HG02610 (cell line): ENCODE measurements around the gene ADTRP.
A peak's percentile ranks its signal among the peaks of the same experiment; 100 is the strongest.

ENCODE experiments used
- ATAC-seq: cut with Tn5 transposase; IDR thresholded peaks from one replicate; pipeline ENCODE4 v1.9.1; 2021; ENCODE audit warnings: mild to moderate bottlenecking, moderate library complexity; ENCODE audit not compliant: unreplicated experiment

ADTRP gene

DNA sequence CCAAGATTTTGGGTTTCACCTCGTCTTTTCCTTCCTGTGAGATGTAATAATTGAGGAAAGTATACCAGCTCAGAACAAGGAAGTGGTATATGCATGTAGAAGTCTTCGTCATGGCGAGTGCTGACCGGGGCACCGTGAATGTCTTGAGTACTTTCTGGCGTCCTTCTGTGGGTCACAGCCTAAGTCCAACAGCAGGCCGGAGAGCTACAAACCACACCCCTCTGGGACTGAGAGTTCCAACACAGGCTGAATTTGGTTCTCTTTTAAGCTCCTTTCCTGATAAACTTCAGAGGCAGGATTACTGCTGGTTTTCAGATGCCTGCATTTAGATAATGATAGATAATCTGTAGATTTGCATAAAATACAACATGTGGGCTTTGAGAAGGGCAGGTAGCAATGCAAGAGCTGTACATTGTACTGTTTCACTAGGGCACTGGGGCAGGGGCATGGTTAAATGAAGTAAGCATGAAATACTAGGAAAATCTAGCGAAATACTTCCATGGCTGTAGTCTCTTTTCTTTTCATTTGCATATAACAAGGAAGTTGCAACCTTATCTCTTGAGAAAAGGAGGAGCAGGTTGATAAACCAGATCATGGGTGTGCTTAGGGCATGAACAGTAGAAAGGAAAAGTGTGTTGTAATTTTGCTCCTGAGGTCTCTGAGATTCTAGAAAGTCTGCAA is at the start of gene ADTRP:
ADTRP (minus strand) TSS at position 156 of the 681 bp plus-strand sequence; CDS start at position 112, 44 bp downstream.
- no peak for ATAC-seq

GRCh38 chr6:11826779-11827178 is 48.2 kb upstream of the ADTRP start:
- no peak for ATAC-seq

GRCh38 chr6:11824986-11825385 is 46.4 kb upstream of the ADTRP start:
- ATAC-seq, result peak; percentile 91

DNA sequence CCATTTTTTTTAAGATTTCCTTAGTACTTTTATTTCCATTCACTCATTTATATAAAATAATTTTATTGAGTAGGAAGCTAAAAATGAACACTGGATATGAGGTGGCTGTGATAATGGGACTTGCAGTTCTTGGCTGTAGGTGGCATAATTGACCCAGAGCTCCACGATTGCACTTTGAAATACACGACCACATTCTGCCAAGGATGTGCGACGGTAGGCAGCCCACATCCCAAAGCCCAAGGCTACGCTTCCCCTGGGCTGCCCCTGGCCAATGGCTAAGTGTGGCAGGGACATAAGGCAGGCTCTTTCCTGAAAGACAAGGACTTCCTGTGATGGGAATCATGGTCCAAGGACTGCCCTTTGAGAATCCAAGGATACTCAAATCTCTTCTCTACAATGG is 43.7 kb upstream of the ADTRP start:
- no peak for ATAC-seq

DNA sequence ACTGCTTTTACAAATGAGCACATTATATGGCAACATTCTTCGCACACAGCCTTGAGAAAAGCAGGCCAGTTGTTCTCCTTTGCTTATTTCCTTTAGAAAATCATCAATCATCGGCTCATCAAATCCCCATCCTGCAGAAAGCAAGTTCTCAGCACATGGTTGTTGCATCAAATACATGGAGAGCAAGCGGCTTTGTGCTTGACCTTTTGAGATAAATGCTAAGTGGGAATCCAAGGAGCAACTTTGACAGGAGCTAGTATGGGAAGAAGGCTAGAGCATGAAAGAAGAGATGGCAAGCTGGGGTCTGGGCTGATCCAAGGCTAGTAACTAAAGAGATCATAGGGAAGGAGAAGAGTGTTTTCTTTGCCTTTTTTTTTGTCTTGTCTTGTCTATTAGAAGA is 43.2 kb upstream of the ADTRP start:
- ATAC-seq, result no peak

GRCh38 chr6:11820821-11821220 is 42.2 kb upstream of the ADTRP start:
- ATAC-seq, result no peak

- ATAC-seq, result no peak
Measured at GRCh38 chr6:11819486-11819885, 40.9 kb upstream of the ADTRP start.

DNA sequence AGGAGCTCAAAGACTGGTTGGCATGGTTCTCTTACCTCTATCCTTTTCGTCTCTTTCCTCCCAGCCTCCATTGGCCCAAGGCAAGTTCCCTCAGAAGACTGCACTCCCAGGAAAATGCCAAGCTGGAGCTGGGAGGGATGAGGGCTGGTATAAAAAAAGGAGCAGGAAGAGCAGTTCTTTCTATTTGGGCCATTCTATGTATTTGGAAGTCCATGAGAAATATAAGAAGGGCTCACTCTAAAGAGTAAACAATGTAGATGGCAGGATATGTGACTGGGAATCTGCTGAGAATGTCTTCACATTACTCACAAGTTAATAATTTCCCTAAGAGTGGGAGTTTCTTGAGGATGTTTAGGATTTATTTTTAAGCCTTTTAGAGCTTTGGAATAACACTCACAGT is 36.6 kb upstream of the ADTRP start:
- no peak for ATAC-seq

- ATAC-seq, result no peak
Measured at GRCh38 chr6:11814819-11815218, 36.2 kb upstream of the ADTRP start.

- ATAC-seq, result no peak
Measured at GRCh38 chr6:11814106-11814505, 35.5 kb upstream of the ADTRP start.

GRCh38 chr6:11813606-11814005 is 35.0 kb upstream of the ADTRP start:
- no peak for ATAC-seq

- ATAC-seq, result no peak
Measured at GRCh38 chr6:11812951-11813350, 34.3 kb upstream of the ADTRP start.

- no peak for ATAC-seq
Measured at GRCh38 chr6:11812439-11812838, 33.8 kb upstream of the ADTRP start.

DNA sequence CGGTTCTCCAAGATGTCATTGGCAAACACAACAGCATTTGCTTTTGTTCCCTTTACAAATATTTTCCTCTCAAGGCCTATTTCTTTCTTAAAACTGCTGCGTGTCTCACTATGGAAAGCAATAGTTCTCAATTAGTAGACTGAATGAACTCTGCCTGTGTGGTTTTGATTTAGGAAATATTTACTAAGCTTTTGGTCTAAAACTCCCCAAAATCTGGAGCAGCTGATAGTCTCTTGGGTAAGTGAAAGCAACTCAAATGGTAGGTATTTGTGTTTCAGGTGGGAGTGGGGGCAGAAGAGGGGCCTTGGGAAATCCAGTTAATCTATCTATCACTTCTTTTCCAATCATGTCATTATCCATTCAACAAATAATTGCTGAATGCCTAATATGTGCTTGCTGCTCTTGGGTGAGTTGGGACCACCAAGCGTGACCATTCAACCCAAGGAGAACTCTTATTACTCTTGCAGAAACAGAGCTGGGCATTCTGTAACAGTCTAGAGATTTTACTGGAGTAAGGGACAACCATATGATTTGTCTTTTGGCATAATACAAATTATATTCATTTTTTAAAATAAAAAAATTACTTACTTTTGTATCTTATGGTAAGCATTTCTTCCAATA is 33.2 kb upstream of the ADTRP start:
- ATAC-seq, result no peak

DNA sequence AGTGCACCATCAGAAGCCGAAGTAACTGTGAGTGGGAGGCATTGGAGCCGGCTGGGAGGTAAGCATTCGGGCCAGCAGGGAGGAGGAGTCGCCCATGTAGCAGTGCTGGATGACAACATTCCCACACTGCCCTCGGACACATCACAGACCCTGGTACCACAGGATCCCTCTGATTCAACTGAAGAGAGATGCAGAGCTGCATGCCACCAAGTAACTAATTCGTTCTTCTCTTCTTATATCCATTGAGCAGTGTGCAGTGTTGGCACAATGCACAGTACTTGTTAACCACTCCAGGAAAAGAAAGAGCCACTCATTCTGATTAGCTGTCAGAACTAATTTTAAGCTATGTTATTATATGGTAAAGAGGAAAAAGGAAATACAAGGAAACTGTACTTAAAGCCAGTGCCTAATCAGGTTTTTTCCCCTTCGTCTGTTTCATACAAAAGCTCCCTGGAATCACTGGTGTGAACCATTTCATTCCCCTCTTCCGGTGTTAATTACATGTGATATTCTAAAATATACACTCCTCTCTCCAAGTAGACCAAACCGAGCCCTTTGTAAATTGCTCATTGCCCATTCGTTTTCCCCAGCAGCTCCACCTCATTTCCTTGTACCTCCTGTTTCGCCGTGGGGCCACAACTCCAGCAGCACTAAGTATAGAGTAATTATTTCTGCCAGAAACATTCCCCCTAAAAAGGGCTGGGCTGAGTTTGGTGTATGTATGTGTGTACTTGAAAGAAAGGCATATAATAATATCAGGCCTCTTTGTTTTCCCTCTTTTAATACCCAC is 32.4 kb upstream of the ADTRP start:
- ATAC-seq, result no peak

DNA sequence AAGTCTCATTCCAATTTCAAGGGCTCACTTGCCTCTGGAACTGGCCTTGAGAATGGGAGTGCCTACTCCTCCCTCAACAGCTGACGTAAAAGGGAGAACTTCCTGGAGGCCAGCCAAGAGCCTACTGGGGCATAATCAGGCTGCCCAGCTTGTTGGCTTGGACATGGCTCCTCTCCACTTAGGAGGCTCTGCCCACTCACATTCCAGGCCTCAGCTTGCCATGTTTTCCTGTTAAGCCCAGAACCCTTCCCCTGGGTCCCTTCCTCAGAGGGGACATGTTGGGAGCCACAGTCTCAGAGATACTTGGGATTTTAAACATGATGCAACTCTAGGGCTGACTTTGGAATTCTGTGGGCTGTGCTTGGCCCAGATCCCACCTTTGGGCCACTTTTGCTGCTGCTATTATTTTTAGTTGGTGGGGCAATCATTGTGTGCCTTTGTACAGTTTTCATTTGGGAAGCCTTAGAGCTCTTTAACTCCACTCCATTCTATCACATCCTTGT is 31.5 kb upstream of the ADTRP start:
- ATAC-seq, result no peak

DNA sequence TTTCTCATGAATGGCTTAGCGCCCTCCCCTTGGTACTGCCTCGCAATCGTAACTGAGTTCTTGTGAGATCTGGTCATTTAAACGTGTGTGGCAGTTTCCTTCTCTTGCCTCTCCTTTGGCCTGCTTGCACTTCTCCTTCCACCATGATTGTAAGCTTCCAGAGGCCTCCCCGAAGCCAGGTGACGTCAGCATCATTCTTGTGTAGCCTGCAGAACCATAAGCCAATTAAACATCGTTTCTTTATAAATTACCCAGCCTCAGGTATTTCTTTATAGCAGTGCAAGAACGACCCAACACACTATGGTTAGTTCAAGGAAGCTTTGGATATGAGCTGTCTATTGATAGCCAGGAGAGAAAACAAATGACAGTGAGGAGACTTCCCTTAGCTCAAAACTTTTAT is 29.5 kb upstream of the ADTRP start:
- ATAC-seq, result no peak

- no peak for ATAC-seq
Measured at GRCh38 chr6:11806561-11807317, 28.1 kb upstream of the ADTRP start.

GRCh38 chr6:11805259-11806053 is 26.9 kb upstream of the ADTRP start:
- ATAC-seq, result no peak

DNA sequence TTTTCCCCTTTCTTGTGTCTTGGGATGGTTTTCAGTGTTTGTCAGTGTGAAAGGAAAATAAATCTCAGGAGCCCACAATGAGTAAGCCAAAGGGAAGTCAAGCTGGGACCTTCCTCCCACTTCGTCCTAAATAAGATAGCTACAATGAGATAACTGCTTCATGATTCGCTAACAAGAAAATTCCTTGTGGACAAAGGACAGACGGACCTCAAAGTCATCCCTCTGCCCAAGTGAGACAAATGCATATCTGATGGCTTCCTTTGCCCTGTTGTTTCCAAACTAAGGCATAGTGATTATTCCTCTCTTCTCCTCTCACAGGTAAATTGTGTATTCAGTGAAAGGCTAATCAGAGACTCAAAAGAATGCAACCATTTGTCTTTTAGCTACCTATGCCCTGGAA is 26.1 kb upstream of the ADTRP start:
- no peak for ATAC-seq
